Eye (tissue), 1 donor: Measurements from ENCODE around the gene HMGCR.

Experiments used
- DNase-seq: peaks from one replicate; pipeline ENCODE4 v3.0.0-alpha.2; 2015

Gene HMGCR

DNA sequence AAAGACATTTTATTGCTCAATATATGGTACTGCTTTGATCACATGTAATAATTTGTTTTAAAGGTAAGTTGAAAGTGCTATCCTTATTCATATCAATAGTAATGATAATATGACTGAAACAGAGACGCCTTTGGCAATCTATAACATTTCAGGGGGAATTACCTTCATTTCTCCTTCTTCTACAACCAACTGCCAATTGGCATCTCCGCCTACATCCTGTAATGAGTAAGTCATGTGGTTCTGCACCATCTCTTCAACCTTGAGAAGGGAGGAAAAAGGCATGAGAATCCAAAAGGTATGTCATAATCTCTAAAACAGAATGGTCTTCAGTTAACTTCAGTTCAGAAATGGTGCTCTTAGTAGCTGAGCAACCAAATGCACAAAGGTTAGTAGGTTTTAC lies 52.4 kb downstream of the HMGCR start:
- DNase-seq: no peak

GRCh38 chr5:75395277-75395676 lies 58.3 kb downstream of the HMGCR start:
- no peak for DNase-seq

GRCh38 chr5:75405296-75405695 lies 68.3 kb downstream of the HMGCR start:
- DNase-seq: no peak
